Lower lobe of right lung (tissue), 2 donors: ENCODE results near the gene PHACTR3. TPM values are rescaled to one million over a fixed set of nuclear protein-coding genes. Genes with fewer than 3 reads are reported as not detected.

Source experiments
- ATAC-seq, 2 donors: fragments of 200-7000 bp; cut with Tn5 transposase; one replicate each; pipeline ENCODE4 v1.9.1; 2020 to 2022; ENCODE audit warnings: mild to moderate bottlenecking in 2 of 2, moderate library complexity in 2 of 2
- DNase-seq: peaks from one replicate; pipeline ENCODE4 v3.0.0-alpha.2; 2020
- H3K27ac ChIP-seq: fragments of 200-600 bp; one replicate; pipeline ENCODE4 v1.8.0; 2022
- H3K27me3 ChIP-seq: fragments of 200-600 bp; one replicate; pipeline ENCODE4 v1.8.0; 2022; ENCODE audit warnings: low read depth
- H3K36me3 ChIP-seq: fragments of 200-600 bp; one replicate; pipeline ENCODE4 v1.8.0; 2022; ENCODE audit warnings: mild to moderate bottlenecking
- H3K4me1 ChIP-seq: fragments of 200-600 bp; one replicate; pipeline ENCODE4 v1.8.0; 2022
- H3K4me3 ChIP-seq: fragments of 200-600 bp; one replicate; pipeline ENCODE4 v1.8.0; 2022; ENCODE audit warnings: mild to moderate bottlenecking
- H3K9me3 ChIP-seq: fragments of 200-600 bp; one replicate; pipeline ENCODE4 v1.8.0; 2022
- CTCF ChIP-seq: fragments of 200-600 bp; IDR thresholded peaks from one replicate; pipeline ENCODE4 v1.8.0; 2022; ENCODE audit warnings: antibody characterized with exemption, mild to moderate bottlenecking
- intact Hi-C: fragments of 100-400 bp; cut with DNase I; formaldehyde crosslinking; loops from one replicate; pipeline ENCODE4 v1.11.0; 2022
- total RNA-seq: library from RNA; stranded (reverse); fragmentation: NEBNext Ultra II Directional; extraction: Animal tissue kit (Norgen Biotek cat#: 25700); gene quantifications from one replicate; pipeline ENCODE4 v1.2.1, GENCODE V29; 2021
- donor health status: DM: no; HTN: yes; CAD: no; lungs with severe emphysema.

The PHACTR3 gene
- total RNA-seq, 1 donor from 2014 or later, result 9.0 TPM

DNA sequence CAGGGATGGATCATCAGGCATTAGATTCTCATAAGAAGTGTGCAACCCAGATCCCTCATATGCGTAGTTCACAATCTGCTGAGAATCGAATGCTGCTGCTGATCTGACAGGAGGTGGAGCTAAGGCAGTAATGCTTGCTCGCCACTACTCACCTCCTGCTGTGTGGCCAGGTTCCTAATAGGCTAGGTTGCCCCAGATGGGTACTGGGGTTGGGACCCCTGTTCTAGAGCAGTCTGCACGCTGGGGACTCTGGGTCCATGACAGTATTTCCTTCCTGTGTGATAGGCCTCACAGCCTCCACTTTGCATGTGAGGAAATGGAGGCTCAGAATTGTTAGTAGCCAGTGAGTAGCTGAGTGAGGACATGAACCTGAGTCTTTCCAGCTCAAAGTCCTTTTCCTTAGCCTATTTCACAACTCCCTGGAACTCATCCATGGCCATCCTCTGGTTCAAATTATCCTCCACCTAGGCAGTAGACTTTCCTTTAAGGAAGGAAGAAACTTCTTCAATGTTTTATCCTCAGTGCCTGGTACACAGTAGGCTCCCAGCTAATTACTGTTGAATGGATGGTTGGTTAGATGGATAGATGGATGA lies 211.9 kb downstream of the PHACTR3 start:
- intact Hi-C loops, result no loop called here
- H3K9me3 ChIP-seq, result no peaks in the 10 kb centered on the region
- no peaks in the 10 kb centered on the region for H3K36me3 ChIP-seq
- H3K4me3 ChIP-seq, result no peak overlapping the region
- TF ChIP-seq CTCF, result no peak
- H3K4me1 ChIP-seq, result no peaks in the 10 kb centered on the region
- no peak overlapping the region for H3K27ac ChIP-seq
- ATAC-seq, result no peak
- no peaks in the 10 kb centered on the region for H3K27me3 ChIP-seq
- no peak for DNase-seq

DNA sequence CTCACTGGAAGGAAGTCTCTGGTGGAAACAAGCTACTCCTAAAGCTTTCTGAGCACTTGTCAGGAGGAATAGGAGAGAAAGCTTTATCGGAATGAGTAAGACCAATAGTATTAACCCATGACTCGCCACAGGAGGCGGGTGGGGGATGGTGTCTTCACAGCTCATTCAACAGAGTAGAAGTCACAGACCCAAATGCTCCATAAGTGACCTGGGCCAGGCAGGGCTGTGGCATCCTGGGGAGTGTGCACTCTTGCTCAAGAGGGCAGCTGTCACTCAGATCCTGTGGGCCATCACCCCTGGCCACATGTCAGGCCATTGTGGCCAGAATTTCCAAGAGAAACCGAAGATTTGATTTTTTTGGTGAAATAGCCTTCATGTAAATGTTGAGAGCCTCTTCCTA lies 213.1 kb downstream of the PHACTR3 start:
- H3K9me3 ChIP-seq, result no peaks in the 10 kb centered on the region
- DNase-seq (no peak), ATAC-seq (no peak)
- no peaks in the 10 kb centered on the region for H3K4me1 ChIP-seq
- H3K27me3 ChIP-seq, result no peaks in the 10 kb centered on the region
- no peak overlapping the region for H3K27ac ChIP-seq
- no peak overlapping the region for H3K4me3 ChIP-seq
- intact Hi-C loops, result no loop called here
- H3K36me3 ChIP-seq, result no peaks in the 10 kb centered on the region
- TF ChIP-seq CTCF, result no peak

GRCh38 chr20:59817846-59818615 lies 213.7 kb downstream of the PHACTR3 start:
- no peak overlapping the region for H3K27ac ChIP-seq
- no peak for DNase-seq
- no peak overlapping the region for H3K4me3 ChIP-seq
- no peaks in the 10 kb centered on the region for H3K27me3 ChIP-seq
- H3K36me3 ChIP-seq, result no peaks in the 10 kb centered on the region
- no peak for TF ChIP-seq CTCF
- intact Hi-C loops, result no loop called here
- no peaks in the 10 kb centered on the region for H3K9me3 ChIP-seq
- peaks cover 4% of the 10 kb centered on the region for H3K4me1 ChIP-seq
- ATAC-seq, result no peak

GRCh38 chr20:59818911-59819310 lies 214.6 kb downstream of the PHACTR3 start:
- H3K27ac ChIP-seq, result no peak overlapping the region
- DNase-seq (no peak), ATAC-seq (no peak)
- no peaks in the 10 kb centered on the region for H3K36me3 ChIP-seq
- no peaks in the 10 kb centered on the region for H3K27me3 ChIP-seq
- no peak overlapping the region for H3K4me3 ChIP-seq
- no peaks in the 10 kb centered on the region for H3K9me3 ChIP-seq
- intact Hi-C loops, result no loop called here
- peaks cover 5% of the 10 kb centered on the region for H3K4me1 ChIP-seq
- no peak for TF ChIP-seq CTCF

DNA sequence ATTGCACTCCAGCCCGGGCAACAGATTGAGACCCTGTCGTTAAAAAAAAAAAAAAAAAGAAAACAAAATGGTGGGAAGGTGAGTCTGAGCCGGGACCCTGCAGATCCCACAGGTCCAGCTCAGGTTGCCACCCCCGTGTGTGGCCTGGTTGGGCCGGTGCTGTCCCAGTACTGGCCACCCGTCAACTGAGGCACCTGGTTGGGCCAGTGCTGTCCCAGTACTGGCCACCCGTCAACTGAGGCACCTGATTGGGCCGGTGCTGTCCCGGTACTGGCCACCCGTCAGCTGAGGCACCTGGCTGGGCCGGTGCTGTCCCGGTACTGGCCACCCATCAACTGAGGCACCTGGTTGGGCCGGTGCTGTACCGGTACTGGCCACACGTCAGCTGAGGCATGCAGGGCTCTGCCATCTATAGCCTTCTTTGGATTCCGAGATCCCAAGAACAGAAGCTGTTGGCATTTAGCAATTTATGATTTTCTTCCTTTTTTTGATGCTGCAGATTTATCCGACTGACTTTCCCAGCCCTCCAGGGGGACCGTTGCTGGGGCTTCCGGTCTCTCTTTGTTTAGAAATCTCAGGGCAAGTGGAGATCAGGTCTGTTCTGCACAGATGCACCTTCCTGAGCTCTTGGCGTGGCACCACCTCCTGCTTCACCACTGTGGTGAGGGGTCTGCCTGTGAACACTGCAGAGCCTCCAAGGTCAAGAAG lies 215.3 kb downstream of the PHACTR3 start:
- H3K9me3 ChIP-seq, result no peaks in the 10 kb centered on the region
- DNase-seq (no peak), ATAC-seq (no peak)
- H3K4me3 ChIP-seq, result no peak overlapping the region
- no peaks in the 10 kb centered on the region for H3K27me3 ChIP-seq
- intact Hi-C loops, result no loop called here
- TF ChIP-seq CTCF, result no peak
- no peak overlapping the region for H3K27ac ChIP-seq
- no peaks in the 10 kb centered on the region for H3K36me3 ChIP-seq
- H3K4me1 ChIP-seq, result peaks cover 5% of the 10 kb centered on the region
